NCI-H1417 (cell line): ENCODE data around the gene MED13L.

ENCODE experiments used
- DNase-seq, 3 experiments: peaks; one replicate each; lab custom pipeline; 2025; lab: John Stamatoyannopoulos, UW

Gene MED13L

DNA sequence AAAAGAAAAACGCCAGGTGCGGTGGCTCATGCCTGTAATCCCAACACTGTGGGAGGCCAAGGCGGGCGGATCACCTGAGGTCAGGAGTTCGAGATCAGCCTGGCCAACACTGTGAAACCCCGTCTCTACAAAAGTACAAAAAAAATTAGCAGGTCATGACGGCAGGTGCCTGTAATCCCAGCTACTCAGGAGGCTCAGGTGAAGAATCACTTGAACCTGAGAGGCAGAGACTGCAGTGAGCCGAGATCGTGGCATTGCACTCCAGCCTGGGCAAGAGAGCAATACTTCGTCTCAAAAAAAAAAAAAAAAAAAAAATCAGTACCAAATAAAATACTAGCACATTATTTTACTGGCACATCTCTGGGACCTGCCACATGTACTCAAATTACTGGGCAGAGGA is 145.5 kb downstream of the MED13L start:
- peak in 1 of 3 experiments; percentile 39 for DNase-seq

DNA sequence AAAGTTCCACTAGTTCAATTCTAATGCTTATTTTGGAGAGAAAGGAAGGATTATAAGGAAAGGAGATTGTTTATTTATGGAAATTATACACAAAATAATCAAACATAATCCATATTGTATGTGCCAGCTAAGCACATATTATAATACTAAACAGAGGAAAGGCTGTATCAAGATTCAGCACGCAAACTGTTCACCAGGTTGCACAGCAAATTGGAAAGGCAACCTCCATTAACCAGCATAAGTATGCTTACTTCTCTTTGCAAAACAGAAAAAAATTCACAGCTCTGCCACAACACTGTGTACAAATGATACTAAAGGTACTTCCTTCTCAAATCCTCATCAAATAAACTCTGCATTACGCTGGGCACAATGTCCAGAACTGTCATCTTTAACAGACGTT is 146.3 kb downstream of the MED13L start:
- DNase-seq = no peak

DNA sequence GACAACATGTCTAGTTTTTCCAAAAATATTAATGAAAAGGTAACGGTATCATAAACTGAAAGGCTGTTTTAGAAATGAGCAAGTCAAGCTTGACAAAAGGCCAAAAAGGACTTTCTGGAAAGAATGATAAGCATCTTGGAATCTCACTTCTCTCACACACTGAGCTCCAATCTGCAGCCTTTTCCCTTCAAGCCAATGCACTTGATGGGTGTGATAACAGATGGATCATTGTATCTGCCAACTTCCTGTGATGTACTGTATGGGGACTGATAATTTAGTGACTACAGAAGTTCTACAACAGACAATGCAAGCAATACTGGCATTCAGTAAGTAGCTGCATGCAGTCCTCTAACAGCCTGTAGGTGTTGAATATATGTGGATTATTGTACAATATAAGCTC is 147.1 kb downstream of the MED13L start:
- peak in 1 of 3 experiments; percentile 19 for DNase-seq

DNA sequence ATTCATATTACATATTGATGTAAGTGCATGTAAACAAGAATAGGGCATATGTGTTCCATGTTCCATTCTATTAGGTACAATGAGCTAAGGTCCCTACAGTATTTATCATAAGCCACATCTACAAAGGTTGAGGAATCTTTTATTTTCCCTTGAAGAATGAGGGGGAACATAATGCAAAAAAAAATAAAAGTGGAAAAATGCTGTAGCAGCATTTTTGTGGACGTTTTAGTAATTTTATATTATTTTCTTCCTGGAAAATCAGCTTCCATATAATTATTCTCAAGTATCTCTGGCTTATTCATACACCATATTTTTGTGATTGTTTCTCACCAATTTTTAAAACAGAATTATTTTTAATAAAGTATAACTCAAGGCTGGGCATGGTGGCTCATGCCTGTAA is 148.7 kb downstream of the MED13L start:
- no peak for DNase-seq

DNA sequence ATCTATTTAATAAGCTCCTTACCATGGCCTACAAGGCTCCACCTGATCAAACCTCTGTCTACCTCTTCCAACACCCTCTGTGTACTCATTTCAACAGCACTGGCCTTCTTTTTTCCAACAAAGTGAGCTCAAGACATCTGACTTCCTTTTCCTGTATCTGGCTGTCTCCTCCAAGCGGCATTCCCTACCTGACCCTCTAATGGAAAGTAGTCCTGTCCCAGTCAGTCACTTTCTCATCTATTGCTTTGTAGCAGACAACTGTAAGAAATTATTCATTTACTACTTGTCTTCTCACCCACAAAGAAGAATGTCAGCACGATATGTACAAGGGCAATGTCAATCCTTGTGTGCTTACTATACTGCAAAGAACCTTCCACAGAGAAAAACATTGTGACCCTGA is 149.6 kb downstream of the MED13L start:
- no peak for DNase-seq

DNA sequence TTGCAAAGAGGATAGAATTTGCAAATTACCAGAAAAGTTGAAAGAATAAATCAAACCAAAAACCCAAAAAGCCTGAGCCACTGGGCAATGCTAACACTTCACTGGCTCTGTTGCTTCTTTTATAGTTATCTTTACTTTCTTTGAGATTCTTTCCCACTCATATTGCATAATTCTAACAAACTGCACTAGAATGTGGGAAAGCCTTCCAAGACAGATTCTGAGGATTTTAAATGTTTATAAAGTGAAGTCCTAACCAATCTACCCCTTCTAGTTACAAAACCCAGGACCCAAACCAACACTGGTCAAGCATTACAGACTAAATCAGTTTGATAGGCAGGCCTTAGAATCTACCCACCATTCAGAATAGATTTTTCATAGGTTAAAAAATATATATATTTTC is 150.9 kb downstream of the MED13L start:
- DNase-seq = no peak

DNA sequence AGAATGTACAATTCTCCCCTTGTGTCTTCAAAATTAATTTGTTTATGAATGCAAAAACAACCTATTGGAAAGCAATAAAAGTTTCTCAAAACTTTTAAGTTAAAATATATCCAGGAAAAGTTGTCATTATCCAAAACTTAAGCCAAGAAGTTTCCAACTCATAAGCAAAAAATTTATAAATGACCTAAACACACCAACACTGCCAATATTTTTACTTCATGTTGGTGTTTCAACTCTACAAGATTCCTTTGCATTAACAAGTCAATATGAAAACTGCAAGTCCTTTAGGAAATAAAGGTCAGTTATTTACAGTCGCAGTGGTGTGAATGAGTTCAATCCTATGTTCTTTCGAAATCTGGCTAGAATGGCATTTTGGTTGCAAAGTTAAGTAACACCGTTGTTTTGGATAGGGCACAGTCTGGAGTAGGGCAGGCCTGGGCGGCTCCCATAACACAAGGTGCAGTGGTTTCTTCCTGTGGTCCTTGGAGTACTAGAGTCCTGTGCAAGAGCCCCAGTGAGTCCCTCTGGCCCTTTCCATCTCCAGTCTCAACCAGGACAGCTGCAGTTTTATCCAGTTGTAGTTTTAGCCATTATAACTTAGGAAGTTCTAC is 151.4 kb downstream of the MED13L start:
- DNase-seq = no peak

DNA sequence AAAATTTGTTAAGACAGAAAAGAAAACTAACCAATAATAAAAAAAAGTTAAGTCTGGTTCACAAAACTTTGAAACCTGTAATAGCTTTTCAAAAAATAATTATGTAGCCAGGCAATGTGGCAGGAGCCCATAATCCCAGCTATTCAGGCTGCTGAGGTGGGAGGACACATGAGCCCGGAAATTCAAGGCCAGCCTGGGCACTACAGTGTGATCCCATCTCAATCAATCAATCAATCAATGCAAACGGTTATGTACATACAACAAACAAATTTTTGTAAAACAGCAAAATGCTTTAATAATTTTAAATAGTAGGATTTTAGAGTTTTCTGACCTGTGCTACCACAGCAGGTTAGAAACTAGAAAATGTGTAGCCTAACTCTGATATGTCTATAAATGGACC is 152.4 kb downstream of the MED13L start:
- no peak for DNase-seq

DNA sequence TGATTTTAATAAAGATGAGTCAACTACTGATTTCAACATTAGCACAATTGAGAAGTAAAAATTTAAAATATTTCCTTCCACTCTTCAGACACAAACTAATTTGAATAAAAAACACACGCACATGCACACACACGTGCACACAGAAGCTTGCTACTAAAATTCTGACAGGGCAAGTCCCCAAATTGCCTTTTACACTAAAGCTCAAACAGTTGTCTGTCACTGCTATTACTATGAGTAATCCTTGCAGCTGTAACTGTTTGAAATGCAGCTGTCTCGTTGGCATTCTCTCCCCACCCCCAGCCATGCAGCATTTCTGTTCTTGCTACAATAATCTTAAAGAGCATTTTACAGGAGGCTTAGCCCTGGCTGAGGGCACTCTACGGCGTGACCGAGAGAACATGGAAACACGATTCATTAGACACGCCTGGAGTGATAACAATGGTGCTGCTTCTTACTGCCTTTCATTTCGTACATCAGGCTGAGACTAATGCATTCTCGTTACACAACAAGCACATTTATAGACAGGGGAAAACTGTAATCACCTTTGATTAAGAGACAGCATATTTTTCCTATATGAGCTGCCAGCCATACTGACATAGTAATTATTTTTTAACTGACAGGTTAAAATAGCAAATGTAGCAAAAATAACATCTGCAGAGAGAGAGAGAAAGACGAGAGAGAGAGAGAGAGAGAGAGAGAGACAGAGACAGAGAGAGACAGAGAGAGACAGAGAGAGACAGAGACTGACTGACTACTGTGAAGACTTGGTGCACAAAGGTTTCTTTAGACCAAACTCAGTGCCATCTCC is 153.8 kb downstream of the MED13L start:
- peak; percentile 94 to 99 (median 98) for DNase-seq

DNA sequence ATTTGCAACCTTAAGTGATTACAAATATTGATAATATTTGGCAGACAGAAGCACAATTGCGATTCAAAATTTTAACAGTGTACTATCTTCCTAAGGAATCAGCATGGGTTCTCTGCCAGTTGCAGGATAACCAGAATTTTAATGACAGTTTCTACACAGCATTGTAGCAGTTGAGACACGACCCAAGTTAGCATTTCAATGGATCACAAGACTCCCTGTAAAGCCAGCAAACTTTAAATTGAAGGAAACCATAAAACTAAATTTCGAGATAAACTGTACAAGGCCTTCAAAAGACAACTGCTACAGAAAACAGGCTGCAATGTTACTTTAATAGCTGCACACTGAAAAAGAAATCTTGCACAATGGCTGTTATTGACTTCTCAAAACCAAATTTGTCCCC is 154.9 kb downstream of the MED13L start:
- peak in 1 of 3 experiments; percentile 64 for DNase-seq

DNA sequence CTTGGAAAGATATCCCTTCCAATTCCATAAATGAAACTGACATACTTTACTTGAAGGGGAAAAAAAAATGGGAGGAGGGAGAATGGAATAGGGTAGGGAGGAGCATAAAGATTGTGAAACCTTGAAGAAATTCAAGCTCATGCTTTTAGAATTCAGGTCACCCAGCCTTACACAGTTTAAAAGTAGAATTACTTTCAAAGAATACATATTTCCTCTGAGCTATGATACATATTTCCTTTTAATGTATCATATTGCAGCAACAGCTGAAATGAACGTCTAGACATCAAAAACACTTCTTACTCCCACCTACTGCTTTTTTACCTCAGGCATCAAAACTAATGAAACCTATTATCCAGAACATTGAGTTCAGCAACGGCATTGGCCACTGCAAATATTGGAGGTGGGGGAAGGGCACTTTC is 156.0 kb downstream of the MED13L start:
- DNase-seq = peak; percentile 29 to 91 (median 65)

DNA sequence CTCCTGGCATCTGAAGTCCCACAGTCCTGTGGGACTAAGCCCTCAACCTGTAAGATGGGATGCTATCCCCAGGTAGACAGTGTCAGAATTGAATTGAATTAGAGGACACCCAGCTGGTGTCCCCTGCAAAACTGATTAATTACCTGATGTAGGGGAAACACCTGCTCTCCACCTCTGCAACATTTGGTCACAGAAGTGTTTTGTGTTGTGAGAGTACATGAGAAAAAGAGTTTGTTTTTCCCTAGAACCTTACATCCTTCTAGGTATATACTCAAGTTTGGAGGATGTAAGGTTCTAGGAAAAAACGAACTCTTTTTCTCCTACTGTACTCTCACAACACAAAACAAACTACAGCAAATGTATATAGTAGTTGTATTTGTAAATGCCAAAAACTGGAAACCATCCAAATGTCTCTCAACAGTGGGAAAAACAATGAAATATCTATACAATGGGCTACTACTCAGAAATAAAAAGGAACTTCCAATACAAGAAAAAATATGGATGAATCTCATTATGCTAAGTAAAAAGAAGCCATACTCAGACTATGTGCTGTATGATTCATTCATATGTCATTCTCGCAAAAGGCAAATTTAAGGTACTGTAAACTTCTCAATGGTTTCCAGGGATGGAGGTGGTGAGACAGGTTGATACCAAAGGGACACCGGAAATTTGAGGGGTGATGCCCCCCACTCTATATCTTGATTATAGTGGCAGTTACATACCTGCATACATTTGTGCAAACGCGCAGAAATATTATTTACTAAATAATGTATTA is 160.7 kb downstream of the MED13L start:
- peak in 2 of 3 experiments; percentile 20 to 71 for DNase-seq

DNA sequence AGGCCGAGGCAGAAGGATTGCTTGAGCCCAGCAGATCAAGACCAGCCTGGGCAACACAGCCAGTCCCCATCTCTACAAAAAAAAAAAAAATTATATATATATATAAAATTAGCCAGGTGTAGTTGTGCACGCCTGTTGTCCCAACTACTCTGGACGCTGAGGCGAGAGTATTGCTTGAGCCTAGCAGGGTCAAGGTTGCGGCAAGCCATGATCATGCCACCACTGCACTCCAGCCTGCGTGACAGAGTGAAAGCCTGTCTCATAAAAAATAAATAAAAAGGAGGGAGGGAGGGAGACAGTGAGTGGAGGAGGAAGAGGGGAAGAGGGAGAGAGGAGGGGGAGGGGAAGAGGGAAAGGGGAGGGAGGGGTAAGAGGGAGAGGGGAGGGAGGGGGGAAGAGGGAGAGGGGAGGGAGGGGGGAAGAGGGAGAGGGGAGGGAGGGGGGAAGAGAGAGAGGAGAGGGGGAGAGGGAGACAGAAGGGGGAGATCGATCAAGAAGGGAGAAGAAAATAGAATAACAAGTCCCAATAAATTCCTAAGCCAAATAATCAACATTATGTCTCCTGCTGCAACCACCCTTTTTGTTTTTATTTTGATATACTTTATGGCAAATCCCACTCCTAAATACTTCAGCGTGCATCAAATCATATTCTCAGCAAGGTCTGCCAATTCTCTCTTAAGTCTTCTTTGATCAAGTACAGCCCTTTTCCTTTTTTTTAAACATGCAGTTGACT is 163.9 kb downstream of the MED13L start:
- DNase-seq = no peak

DNA sequence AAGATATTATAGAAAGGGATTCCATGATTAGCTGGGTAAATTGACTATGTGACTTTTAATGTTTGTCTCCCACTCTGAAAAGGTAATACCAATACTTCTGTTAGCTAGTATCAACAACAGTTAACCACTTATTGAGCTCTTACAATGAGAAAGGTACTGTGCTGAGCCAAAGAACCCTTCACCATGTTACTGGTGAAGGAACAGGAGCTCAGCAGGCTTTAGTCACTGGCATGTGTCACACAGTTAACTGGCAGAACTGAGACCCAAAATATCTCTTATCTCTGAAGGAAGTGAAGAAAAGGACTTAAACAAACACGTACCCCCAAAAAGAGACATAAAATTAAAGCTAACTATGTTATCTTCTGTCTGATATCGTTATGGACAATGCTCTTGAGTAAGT is 170.6 kb downstream of the MED13L start:
- no peak for DNase-seq

DNA sequence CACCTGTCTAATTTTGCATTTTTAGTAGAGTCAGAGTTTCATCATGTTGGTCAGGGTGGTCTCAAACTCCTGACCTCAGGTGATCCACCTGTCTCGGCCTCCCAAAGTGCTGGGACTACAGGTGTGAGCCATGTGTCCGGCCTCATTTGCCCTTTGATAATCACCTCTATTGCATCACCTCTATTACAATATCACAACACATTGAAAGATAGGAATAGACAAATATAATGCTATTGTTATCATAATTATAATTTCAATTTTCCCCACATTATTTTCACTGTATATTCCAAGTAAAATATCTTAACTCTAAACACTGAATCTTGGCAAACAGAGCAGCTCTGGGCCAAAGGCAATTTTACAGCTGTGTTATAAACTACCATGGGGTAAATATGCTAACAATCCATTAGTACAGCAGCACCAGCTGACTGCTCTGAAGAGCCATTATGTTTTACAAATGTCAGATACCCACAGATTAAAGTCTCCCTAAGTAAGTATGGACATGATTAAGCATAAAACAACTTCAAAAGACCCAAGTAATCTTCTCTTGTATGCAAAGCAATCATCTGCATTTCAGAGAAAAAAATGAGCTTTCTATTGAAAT is 173.2 kb downstream of the MED13L start:
- DNase-seq = peak in 1 of 3 experiments; percentile 28

DNA sequence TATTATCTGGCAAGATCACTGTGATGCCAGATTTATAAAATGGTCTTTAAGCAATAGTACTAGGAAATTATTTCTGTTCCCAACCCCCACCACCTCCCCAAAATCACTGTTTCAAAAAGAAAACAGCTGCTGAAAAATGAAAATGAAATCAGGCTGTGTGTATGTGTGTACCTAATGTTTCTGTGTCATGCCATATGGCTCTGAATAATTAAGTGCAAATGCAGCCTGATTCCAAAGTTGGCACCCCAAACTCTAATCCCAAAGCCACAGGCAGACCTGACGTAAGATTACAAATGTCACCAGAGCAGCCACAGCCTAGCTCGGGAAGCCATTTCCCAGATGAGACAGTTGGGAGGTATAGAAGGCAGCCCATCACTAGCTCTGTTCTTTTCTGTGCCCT is 175.5 kb downstream of the MED13L start:
- DNase-seq = no peak

DNA sequence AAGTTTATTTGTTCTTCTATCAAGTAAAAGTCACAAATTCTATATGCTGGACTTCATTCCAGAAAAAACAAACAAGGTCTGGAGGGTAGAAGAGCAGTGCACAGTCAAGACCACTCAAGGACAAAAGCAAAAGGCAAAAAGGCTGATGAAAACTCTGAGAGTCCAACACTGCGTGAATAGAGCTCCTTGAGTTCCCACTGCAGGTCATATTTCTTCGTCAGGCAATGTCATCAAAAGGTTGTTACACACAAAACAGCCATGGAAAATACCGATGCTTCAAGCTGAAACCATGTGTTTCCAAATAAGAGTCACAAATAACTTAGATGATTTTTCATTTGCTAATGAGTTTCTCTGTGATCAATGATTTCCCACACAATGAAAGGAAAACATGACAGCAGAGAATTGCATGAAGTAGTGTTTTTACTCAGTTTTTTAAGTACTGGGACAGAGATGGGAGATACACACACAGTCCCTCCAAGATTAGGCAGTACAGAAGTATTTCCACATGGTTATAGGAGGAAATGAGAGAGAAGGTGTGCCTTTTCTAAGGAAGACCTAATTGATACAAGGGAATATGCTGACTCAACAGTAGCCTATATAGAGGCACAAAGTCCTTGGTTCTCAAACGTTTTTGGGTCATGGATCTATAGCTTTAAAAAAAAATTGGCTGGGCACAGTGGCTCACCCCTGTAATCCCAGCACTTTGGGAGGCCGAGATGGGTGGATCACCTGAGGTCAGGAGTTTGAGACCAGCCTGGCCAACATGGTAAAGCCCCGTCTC is 177.7 kb downstream of the MED13L start:
- peak in 1 of 3 experiments; percentile 41 for DNase-seq

DNA sequence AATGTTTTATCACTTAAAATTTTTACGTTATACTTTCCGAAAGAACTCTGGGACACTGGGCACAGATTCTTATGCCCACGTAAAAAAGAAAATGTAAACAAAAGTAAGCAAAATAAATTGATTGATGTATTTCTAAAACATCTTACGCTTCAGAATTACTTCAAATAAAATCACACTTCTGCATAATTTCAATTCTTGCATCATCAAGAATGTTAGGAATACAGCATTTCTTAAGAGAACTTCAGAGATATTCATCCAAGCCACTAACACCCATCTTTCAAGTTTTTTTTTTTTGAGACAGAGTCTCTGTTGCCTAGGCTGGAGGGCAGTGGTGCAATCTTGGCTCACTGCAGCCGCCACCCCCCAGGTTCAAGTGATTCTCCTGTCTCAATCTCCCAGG is 180.6 kb downstream of the MED13L start:
- no peak for DNase-seq

DNA sequence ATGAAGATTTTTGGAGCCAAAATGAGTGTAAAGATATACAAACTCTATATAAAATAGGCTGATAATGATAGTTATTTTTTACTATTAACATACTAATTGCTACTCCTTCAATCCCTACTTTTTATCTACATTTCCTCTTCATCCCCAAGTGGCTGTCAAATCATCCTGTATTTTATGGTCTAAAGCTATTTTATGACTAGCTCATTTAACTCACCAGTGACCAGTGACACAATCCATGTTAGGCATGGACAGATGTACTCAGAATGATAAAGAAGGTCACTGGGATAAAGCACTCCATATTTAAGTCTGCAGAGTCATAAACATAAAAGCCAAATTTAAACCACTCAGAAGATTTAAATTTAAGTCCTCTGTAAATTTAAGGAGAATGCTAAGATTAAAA is 183.0 kb downstream of the MED13L start:
- DNase-seq = no peak

DNA sequence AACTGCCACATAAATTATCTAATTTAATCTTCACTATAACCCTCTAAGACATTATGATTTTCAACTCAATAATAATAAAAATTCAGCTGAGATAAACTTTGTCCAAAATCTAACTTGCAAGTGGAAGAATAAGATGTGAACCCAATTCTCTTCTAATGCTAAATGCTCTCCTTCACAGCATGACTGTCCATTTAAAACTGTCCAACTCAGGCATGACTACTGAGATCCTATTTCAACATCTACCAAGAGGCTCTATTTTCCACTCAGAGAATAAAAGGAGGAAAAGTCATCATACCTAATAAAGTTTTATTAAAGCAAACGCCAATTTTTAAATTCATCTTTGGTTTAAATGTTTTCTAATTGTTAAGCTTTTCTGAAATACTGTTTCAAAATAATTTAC is 183.6 kb downstream of the MED13L start:
- DNase-seq = peak in 1 of 3 experiments; percentile 42

DNA sequence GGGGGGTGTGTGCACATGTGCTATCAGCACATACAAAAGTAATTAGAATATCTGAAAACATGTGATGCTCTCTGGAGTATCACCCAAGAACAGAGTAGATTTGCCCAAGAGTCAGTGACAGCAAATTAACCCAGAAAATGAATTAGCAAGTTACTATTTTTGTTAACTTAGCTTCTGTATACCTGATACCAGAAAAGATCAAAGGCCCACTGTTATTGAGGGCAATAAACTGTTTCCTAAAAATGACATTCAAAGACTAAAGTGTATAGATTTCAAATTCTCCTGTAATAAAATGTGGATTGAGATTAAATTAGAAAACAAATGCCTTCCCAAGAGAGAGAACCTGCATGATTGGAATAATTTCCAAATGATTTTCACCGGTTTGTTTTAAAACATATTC is 184.7 kb downstream of the MED13L start:
- no peak for DNase-seq
